Panc1 (cell line): ENCODE measurements around the gene GNAQ. TPM values are rescaled to one million over a fixed set of nuclear protein-coding genes. Genes with fewer than 3 reads are reported as not detected.
A peak's percentile ranks its signal among the peaks of the same experiment; 100 is the strongest.

ENCODE experiments used
- ATAC-seq: fragments of 200-7000 bp; cut with Tn5 transposase; 2 replicates; pipeline ENCODE4 v1.9.1; 2020; ENCODE audit warnings: mild to moderate bottlenecking, moderate library complexity
- BruUV-seq: library from RNA; stranded (reverse); fragments of 400-500 nt; replicated peaks from 2 replicates; lab custom pipeline; 2021; lab: Mats Ljungman, UMichigan
- CTCF ChIA-PET: fragments of 300-600 bp; sonication (Branson Sonifier 250); formaldehyde crosslinking; loops from one replicate; lab custom pipeline; 2022; ENCODE audit warnings: antibody characterized with exemption; lab: Charles Lee
- POLR2A ChIA-PET: fragments of 300-600 bp; sonication (Branson Sonifier 250); formaldehyde crosslinking; loops from one replicate; lab custom pipeline; 2022; ENCODE audit warnings: antibody characterized with exemption; lab: Charles Lee
- DNase-seq: peaks from one replicate; pipeline ENCODE4 v3.0.0-alpha.2; 2010; ENCODE audit warnings: low read depth, low spot score
- H3K27ac ChIP-seq: 2 replicates; pipeline ENCODE4 v1.5.1; 2011; ENCODE audit warnings: mild to moderate bottlenecking, low read length, inconsistent platforms
- H3K27me3 ChIP-seq: fragments of 200-500 bp; sonication (Bioruptor generic); 2 replicates; pipeline ENCODE4 v1.6.0; 2014; ENCODE audit warnings: low read length, inconsistent platforms; ENCODE audit not compliant: control insufficient read depth, insufficient read depth
- H3K36me3 ChIP-seq: fragments of 200-500 bp; sonication (Bioruptor generic); 2 replicates; pipeline ENCODE4 v1.5.1; 2014; ENCODE audit warnings: inconsistent platforms, mild to moderate bottlenecking, low read length, moderate library complexity; ENCODE audit not compliant: control insufficient read depth, insufficient read depth
- H3K4me1 ChIP-seq: 2 replicates; pipeline ENCODE4 v1.5.1; 2011; ENCODE audit warnings: inconsistent platforms, mild to moderate bottlenecking, low read length, moderate library complexity; ENCODE audit not compliant: control insufficient read depth, insufficient read depth
- H3K4me3 ChIP-seq, 2 experiments: 2 replicates each; pipeline ENCODE4 v1.5.1; 2011 to 2012; ENCODE audit warnings: low read depth in 2 of 2, low read length in 2 of 2, mild to moderate bottlenecking in 2 of 2, inconsistent platforms in 1 of 2, moderate library complexity in 1 of 2
- H3K9me3 ChIP-seq: fragments of 200-500 bp; sonication (Bioruptor generic); 2 replicates; pipeline ENCODE4 v1.5.1; 2014; ENCODE audit warnings: low read depth, mild to moderate bottlenecking, inconsistent platforms, low read length, moderate library complexity; ENCODE audit not compliant: control insufficient read depth, insufficient read depth
- POLR2AphosphoS5 ChIP-seq: IDR thresholded peaks from 2 replicates; pipeline ENCODE4 v1.6.1; 2012; ENCODE audit warnings: mild to moderate bottlenecking, low read depth, low read length, moderate library complexity
- REST ChIP-seq, 2 experiments: IDR thresholded peaks; 2 replicates each; pipeline ENCODE4 v1.6.1; 2011 to 2012; ENCODE audit warnings: low read depth in 2 of 2, control low read depth in 1 of 2, low read length in 1 of 2, mild to moderate bottlenecking in 1 of 2, moderate library complexity in 1 of 2; ENCODE audit not compliant: insufficient read depth in 1 of 2
- SIN3A ChIP-seq: IDR thresholded peaks from 2 replicates; pipeline ENCODE4 v1.6.1; 2012; ENCODE audit warnings: low read depth, mild to moderate bottlenecking, low read length, moderate library complexity, borderline replicate concordance; ENCODE audit not compliant: insufficient read depth
- TCF7L2 ChIP-seq: IDR thresholded peaks from 2 replicates; pipeline ENCODE4 v1.6.1; 2011; ENCODE audit warnings: mild to moderate bottlenecking, low read depth, low read length, inconsistent platforms
- in situ Hi-C: cut with HindIII; loops from 2 replicates; pipeline ENCODE4 v1.10.0; 2016; ENCODE audit warnings: low sequenced_read_pairs, low pct_unique_long_range_greater_than_20kb
- intact Hi-C: fragments of 100-400 bp; cut with micrococcal nuclease; formaldehyde crosslinking; loops from one replicate; pipeline ENCODE4 v1.10.0; 2022; ENCODE audit not compliant: unreplicated experiment
- total RNA-seq: library from RNA; stranded (reverse); gene quantifications from one replicate; pipeline ENCODE4 v1.2.1, GENCODE V29; 2021; ENCODE audit not compliant: unreplicated experiment
- TF ChIP-seq, protein P1 (sequence below): fragments of 450-650 bp; IDR thresholded peaks from 2 replicates; pipeline ENCODE4 v1.5.1; 2017; ENCODE audit warnings: mild to moderate bottlenecking

The GNAQ gene
- total RNA-seq, 1 experiment from 2014 or later, result 34.5 TPM

GRCh38 chr9:77825361-77825760, 206.2 kb downstream of the GNAQ start:
- TF ChIP-seq SIN3A (no peak), POLR2AphosphoS5 (no peak), TCF7L2 (no peak), REST (IDR thresholded peaks at IDR 0.05; ENCODE audit: insufficient read depth in 1 of 2, low read depth in 2 of 2, low read length in 1 of 2) (no peak)
- TF ChIP-seq, protein P1, sequence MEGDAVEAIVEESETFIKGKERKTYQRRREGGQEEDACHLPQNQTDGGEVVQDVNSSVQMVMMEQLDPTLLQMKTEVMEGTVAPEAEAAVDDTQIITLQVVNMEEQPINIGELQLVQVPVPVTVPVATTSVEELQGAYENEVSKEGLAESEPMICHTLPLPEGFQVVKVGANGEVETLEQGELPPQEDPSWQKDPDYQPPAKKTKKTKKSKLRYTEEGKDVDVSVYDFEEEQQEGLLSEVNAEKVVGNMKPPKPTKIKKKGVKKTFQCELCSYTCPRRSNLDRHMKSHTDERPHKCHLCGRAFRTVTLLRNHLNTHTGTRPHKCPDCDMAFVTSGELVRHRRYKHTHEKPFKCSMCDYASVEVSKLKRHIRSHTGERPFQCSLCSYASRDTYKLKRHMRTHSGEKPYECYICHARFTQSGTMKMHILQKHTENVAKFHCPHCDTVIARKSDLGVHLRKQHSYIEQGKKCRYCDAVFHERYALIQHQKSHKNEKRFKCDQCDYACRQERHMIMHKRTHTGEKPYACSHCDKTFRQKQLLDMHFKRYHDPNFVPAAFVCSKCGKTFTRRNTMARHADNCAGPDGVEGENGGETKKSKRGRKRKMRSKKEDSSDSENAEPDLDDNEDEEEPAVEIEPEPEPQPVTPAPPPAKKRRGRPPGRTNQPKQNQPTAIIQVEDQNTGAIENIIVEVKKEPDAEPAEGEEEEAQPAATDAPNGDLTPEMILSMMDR, result no peak
- in situ Hi-C loops, result no loop called here
- Histone ChIP-seq H3K27ac (no peak overlapping the region), H3K4me1 (peaks cover 3% of the 10 kb centered on the region; the same call in 1 of the 2 replicates), H3K36me3 (no peaks in the 10 kb centered on the region), H3K27me3 (no peaks in the 10 kb centered on the region), H3K9me3 (no peaks in the 10 kb centered on the region), H3K4me3 (no peak overlapping the region)
- CTCF ChIA-PET, result interaction anchor here (0.5 kb wide), 1 partner anchor 316 kb away, joined by 4 read pairs; no protein-coding TSS in a partner anchor
- POLR2A ChIA-PET, result no interaction called here
- ATAC-seq (no peak), DNase-seq (no peak)
- intact Hi-C loops, result no loop called here
- no TSS peak for BruUV-seq

DNA sequence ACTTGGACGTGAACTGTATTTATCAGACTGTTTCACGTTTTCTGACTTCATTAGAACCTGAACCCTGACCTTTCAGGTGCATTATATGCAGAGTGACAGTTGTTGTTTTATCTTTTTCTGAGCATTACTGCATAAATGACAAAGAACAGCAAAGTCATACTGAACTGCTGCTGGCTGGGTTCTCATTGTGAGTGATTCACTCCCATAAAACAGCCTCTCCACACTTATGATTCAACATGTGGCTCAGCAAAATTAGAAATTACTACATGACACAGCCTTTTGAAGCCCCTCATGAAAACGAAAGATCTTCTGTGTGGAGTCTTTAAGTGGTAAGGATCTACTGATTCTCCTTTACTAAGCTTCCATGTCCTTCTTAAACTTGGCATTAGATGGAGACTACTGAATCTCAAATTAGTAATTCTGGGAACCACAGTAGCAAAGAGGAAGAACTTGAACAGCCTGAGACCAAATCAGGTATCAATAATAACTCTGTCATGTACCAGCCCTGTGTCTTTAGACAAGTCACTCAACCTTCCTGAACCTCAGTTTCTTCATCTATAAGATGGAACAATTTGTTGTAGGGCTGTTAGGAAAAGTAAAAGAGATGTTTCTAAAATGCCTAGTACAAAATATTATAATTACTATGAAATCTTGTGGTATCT, 211.2 kb downstream of the GNAQ start:
- Histone ChIP-seq H3K27me3 (no peaks in the 10 kb centered on the region), H3K36me3 (no peaks in the 10 kb centered on the region), H3K4me1 (peaks cover 6% of the 10 kb centered on the region), H3K27ac (no peak overlapping the region), H3K9me3 (no peaks in the 10 kb centered on the region), H3K4me3 (no peak overlapping the region)
- CTCF ChIA-PET, result no interaction called here
- no TSS peak for BruUV-seq
- no peak for TF ChIP-seq TCF7L2
- DNase-seq (peak; percentile 27), ATAC-seq (no peak)
- POLR2A ChIA-PET, result no interaction called here
- in situ Hi-C loops (no loop called here), intact Hi-C loops (no loop called here)

DNA sequence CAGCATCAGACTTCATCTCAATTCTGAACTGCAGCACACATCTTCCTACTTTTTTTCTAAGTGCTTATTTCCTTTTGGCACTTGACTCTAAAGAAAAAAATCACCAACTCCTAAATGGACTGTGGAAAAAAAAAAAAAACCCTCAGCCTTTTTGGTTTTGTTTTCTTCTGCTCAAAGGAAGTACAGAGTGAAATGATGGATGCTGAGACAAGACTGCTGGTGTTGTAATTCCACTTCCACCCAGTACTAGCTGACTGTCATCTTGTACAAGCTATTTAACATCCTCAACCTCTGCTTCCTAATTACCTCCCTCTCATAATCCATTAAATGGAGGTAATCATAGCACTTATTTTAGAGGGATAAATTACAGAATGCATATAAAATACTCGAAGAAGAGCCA, 212.0 kb downstream of the GNAQ start:
- DNase-seq (no peak), ATAC-seq (no peak)
- Histone ChIP-seq H3K4me1 (peaks cover 6% of the 10 kb centered on the region), H3K36me3 (no peaks in the 10 kb centered on the region), H3K27ac (no peak overlapping the region), H3K4me3 (no peak overlapping the region), H3K9me3 (no peaks in the 10 kb centered on the region), H3K27me3 (no peaks in the 10 kb centered on the region)
- in situ Hi-C loops, result no loop called here
- ChIA-PET CTCF (no interaction called here), POLR2A (no interaction called here)
- TF ChIP-seq SIN3A, result no peak
- TF ChIP-seq, protein P1, result no peak
- no peak for TF ChIP-seq POLR2AphosphoS5
- no peak for TF ChIP-seq TCF7L2
- TF ChIP-seq REST (IDR thresholded peaks at IDR 0.05; ENCODE audit: insufficient read depth in 1 of 2, low read depth in 2 of 2, low read length in 1 of 2), result no peak
- intact Hi-C loops, result no loop called here
- BruUV-seq, result no TSS peak
